Stimulated activated CD4-positive, alpha-beta T cell treated with anti-CD3 and anti-CD28 coated beads, TNF-alpha, amount 100 ng/mL, for 1 hour (primary cell): ENCODE data around the gene LRRN1.

ENCODE experiments used
- DNase-seq, 3 donors: peaks; one replicate each; pipeline ENCODE4 v3.0.0-alpha.2; 2020; ENCODE audit warnings: low read depth in 3 of 3, low spot score in 1 of 3

The LRRN1 gene

GRCh38 chr3:3799173-3800079 lies at the start of gene LRRN1:
TSS of gene LRRN1 (plus strand) at chr3:3799431. CDS start at chr3:3844642, 45,211 bp downstream.
- no peak for DNase-seq

GRCh38 chr3:3753416-3753815 lies 45.8 kb upstream of the LRRN1 start:
- no peak for DNase-seq

- no peak for DNase-seq
Observed at GRCh38 chr3:3765661-3766060, 33.6 kb upstream of the LRRN1 start.

GRCh38 chr3:3766140-3766539 lies 33.1 kb upstream of the LRRN1 start:
- no peak for DNase-seq

- DNase-seq, result no peak
Observed at GRCh38 chr3:3771094-3771493, 28.1 kb upstream of the LRRN1 start.

- DNase-seq, result no peak
Observed at GRCh38 chr3:3771567-3771966, 27.7 kb upstream of the LRRN1 start.

- no peak for DNase-seq
Observed at GRCh38 chr3:3772338-3772737, 26.9 kb upstream of the LRRN1 start.

- DNase-seq, result no peak
Observed at GRCh38 chr3:3772920-3773319, 26.3 kb upstream of the LRRN1 start.

GRCh38 chr3:3776607-3777006 lies 22.6 kb upstream of the LRRN1 start:
- no peak for DNase-seq

GRCh38 chr3:3778216-3778615 lies 21.0 kb upstream of the LRRN1 start:
- no peak for DNase-seq

GRCh38 chr3:3778641-3779270 lies 20.5 kb upstream of the LRRN1 start:
- DNase-seq, result no peak

GRCh38 chr3:3782457-3782856 lies 16.8 kb upstream of the LRRN1 start:
- no peak for DNase-seq

- DNase-seq, result no peak
Observed at GRCh38 chr3:3783210-3783609, 16.0 kb upstream of the LRRN1 start.

- no peak for DNase-seq
Observed at GRCh38 chr3:3783696-3784095, 15.5 kb upstream of the LRRN1 start.

- no peak for DNase-seq
Observed at GRCh38 chr3:3792391-3792790, 6.8 kb upstream of the LRRN1 start.

- no peak for DNase-seq
Observed at GRCh38 chr3:3798631-3799113, 559 bp upstream of the LRRN1 start.

GRCh38 chr3:3800080-3800455 lies 837 bp downstream of the LRRN1 start:
- no peak for DNase-seq

- no peak for DNase-seq
Observed at GRCh38 chr3:3800685-3801493, 1.7 kb downstream of the LRRN1 start.

GRCh38 chr3:3801494-3801841 lies 2.2 kb downstream of the LRRN1 start:
- no peak for DNase-seq

- no peak for DNase-seq
Observed at GRCh38 chr3:3802046-3802445, 2.8 kb downstream of the LRRN1 start.

- no peak for DNase-seq
Observed at GRCh38 chr3:3804560-3804959, 5.3 kb downstream of the LRRN1 start.

- no peak for DNase-seq
Observed at GRCh38 chr3:3806092-3806491, 6.9 kb downstream of the LRRN1 start.
